GM10847 (cell line): ENCODE data around the gene DENND1A.

ENCODE experiments used
- POLR2A ChIP-seq: IDR thresholded peaks from 2 replicates; pipeline ENCODE4 v1.6.1; 2011; ENCODE audit not compliant: insufficient read length; ENCODE audit errors: extremely low read depth

The DENND1A gene

GRCh38 chr9:123784518-123784917 is 145.4 kb downstream of the DENND1A start:
- no peak for TF ChIP-seq POLR2A

GRCh38 chr9:123778232-123778902 is 151.6 kb downstream of the DENND1A start:
- TF ChIP-seq POLR2A = no peak

- no peak for TF ChIP-seq POLR2A
Measured at GRCh38 chr9:123776708-123777537, 153.0 kb downstream of the DENND1A start.

- no peak for TF ChIP-seq POLR2A
Measured at GRCh38 chr9:123775289-123776284, 154.3 kb downstream of the DENND1A start.

GRCh38 chr9:123773783-123774182 is 156.1 kb downstream of the DENND1A start:
- TF ChIP-seq POLR2A = no peak

- TF ChIP-seq POLR2A = no peak
Measured at GRCh38 chr9:123772967-123773366, 157.0 kb downstream of the DENND1A start.

GRCh38 chr9:123772374-123772773 is 157.6 kb downstream of the DENND1A start:
- no peak for TF ChIP-seq POLR2A

GRCh38 chr9:123771690-123772089 is 158.2 kb downstream of the DENND1A start:
- TF ChIP-seq POLR2A = no peak

- no peak for TF ChIP-seq POLR2A
Measured at GRCh38 chr9:123769719-123770118, 160.2 kb downstream of the DENND1A start.

GRCh38 chr9:123763910-123764588 is 165.9 kb downstream of the DENND1A start:
- no peak for TF ChIP-seq POLR2A

GRCh38 chr9:123761905-123762605 is 167.9 kb downstream of the DENND1A start:
- no peak for TF ChIP-seq POLR2A

GRCh38 chr9:123757960-123758359 is 172.0 kb downstream of the DENND1A start:
- TF ChIP-seq POLR2A = no peak

- TF ChIP-seq POLR2A = no peak
Measured at GRCh38 chr9:123757547-123757946, 172.4 kb downstream of the DENND1A start.

- no peak for TF ChIP-seq POLR2A
Measured at GRCh38 chr9:123756484-123757106, 173.3 kb downstream of the DENND1A start.

GRCh38 chr9:123753669-123754258 is 176.2 kb downstream of the DENND1A start:
- no peak for TF ChIP-seq POLR2A
